HG03175 (cell line): ENCODE data around the gene CGB3.

Experiments
- ATAC-seq: cut with Tn5 transposase; IDR thresholded peaks from one replicate; pipeline ENCODE4 v1.9.1; 2021; ENCODE audit warnings: mild to moderate bottlenecking, moderate library complexity; ENCODE audit not compliant: unreplicated experiment

CGB3 gene

DNA sequence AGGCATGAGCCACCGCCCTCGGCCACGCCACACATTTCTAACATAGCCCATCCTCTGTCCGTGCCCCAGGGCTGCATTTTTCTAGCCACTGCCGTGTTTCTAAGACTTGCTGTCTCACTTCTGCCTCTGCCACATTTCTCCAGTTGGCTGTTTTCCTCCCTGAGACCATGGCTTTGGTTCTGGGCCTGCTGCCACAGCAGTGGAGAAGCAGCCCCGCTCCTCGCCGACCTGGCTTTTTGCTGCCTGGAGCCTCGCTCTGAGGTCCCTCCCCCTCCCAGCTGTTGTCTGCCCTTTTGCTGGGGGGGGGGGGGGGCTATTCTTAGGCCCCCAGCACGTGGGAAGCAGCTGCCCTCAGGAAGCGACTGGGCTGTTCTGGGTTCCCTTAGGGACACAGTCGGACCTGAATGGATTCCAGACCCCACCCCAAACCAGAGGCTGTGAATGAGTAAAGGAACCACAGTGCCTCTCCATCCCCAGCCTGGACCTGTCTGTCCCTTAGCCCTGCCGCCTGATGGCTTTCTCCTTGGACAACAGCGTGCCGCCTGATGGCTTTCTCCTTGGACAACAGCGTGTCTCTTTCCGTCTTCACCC, 34.3 kb downstream of the CGB3 start:
- ATAC-seq: no peak

DNA sequence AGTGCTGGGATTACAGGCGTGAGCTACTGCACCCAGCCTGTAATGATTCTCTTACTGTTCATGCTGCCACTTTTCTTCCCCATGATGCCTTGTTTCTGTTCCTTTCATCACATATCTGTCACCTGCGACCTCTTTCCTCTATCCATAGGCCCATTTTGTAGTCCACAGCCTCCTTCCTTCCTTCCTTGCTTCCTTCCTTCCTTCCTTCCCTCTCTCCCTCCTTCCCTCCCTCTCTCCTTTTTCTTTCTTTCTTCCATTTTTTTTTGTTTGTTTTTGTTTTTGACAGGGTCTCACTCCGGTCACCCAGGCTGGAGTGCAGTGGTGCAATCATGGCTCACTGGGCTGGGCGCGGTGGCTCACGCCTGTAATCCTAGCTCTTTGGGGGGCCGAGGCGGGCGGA, 35.3 kb downstream of the CGB3 start:
- no peak for ATAC-seq

DNA sequence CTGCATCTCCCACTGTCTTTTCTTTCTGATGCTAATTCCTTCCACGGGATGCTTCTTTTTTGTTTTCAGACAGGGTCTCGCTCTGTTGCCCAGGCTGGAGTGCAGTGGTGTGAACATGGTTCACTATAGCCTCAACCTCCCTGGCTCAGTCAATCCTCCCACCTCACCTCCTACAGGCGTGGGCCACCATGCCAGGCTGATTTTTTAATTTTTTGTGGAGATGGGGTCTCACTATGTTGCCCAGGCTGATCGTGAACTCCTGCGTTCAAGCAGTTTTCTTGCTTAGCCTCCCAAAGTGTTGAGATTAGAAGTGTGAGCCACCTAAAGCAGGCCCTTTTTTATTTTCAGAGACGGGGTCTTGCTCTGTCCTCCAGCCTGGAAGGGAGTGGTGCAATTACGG, 35.8 kb downstream of the CGB3 start:
- no peak for ATAC-seq

DNA sequence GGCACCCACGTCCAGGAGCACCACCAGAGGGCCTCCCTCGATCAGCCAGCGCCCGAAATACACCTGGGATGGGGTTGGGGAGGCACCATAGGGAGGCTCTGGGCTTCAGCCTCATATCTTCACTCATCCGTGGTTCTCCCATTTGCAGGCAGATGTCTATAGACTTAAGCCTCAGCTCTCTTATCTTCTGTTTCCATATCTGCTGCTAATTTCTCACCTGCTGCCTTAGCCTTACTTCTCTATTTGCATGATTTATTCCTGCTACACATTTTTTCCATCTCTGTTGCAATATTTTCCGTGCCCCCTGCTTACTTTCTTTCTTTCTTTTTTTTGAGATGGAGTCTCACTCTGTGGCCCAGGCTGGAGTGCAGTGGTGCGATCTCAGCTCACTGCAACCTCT, 36.8 kb downstream of the CGB3 start:
- no peak for ATAC-seq

DNA sequence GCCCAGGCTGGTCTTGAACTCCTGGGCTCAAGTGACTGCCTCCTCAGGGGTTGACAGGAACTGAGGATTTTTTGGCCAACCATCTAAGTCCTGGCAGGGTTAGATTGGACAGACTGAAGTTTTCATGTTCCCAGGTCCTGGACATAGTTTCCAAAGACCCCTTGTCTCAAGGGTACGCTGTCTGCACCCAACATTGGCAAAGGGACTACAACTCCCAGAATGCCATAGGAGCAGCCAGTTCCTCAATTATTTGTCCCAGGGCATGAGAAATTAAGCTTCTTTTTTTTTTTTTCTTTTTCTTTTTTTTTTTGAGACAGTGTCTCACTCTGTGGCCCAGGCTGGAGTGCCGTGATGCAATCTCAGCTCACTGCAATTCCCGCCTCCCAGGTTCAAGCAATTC, 37.9 kb downstream of the CGB3 start:
- ATAC-seq: no peak

DNA sequence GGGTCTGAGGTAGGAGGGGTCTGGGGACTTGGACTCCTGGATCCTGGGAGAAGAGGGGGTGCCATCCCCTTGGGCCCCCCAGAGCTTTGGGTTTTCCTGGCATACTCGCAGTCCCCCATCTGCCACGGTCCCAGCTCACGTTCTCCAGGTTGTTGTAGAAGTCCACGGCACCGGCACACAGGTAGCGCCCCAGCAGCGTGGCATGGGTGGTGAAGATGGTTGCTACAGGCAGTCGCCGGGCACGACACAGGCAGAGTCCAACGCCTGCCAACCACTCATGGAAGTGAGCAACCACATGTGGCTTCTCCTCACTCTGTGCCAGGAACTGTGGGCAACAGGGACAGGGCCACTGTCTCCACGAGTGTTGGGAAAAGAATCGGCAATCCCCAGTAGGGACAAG, 38.4 kb downstream of the CGB3 start:
- ATAC-seq: no peak

DNA sequence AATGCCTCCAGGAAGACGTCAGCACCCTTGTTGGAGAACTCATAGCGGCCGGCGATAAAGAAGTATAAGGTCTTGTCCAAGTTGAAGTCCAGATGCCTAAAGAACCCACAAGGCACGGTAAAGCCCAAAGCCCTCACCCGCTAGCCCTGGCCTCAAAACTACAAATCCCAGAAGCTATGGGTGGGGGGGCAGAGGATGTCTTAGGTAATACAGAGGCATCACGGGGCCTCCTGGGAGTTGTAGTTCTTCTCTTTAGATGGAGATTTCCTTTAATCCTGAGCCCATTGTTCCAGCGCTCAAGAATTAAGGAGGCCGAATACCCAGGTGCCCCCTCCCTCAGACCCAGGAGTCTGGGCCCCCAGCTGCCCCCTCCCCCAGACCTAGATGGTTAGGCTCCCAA, 41.9 kb downstream of the CGB3 start:
- no peak for ATAC-seq

DNA sequence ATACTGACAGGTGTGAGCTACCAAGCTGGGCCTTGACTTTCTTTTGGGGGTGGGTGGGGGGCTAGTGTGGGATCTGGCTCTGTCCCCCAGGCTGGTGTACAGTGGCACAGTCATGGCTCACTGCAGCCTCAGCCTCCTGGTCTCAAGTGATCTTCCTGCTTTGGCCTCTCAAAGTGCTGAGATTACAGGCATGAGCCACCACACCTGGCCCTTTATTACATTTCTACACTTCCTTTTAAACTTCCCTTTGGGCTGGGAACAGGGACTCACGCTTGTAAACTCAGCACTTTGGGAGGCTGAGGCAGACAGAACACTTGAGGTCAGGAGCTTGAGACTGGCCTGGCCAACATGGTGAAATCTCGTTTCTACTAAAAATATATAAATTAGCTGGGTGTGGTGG, 47.1 kb downstream of the CGB3 start:
- no peak for ATAC-seq

DNA sequence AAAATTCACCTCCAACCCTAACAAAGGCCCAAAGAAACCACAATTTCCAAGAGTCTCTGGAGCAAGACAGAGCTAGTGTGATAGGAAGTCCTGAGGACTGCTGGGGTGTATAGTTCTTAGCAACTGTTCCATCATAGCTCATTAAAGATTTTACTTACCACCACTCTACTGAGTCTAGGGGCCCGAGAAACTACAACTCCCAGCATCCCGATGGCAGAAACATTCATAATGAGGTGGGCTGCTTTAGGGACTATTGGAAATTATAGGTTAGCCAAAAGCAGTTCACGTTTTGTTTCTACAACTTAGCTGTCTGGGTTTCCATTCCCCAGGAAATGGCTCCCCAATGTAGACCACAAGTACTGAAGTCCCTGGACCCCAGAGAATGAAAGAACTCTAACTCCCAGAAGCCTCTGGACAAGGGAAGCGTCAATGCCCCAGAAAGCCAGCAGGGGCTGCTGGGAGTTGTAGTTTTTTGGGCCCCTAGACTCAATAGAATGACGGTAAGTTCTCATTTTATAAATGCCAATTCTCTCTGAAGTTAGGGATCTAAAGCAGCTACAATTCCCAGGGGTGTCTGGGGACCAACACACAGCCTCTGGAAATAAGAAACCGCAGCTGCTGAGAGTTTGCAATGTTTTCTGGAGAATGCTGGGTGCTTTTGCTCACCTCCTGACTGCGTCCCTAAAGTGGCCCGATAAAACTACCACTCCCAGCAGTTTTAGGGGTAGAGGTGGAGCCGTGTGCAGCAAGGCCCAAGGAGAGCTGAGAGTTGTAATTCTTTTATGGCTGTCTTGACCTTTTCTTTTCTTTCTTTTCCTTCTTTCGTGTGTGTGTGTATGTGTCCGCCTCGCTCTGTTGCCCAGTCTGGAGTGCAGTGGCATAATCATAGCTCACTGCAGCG, 47.9 kb downstream of the CGB3 start:
- no peak for ATAC-seq
